ENCODE results near the gene PABPC1L.

PABPC1L gene

DNA sequence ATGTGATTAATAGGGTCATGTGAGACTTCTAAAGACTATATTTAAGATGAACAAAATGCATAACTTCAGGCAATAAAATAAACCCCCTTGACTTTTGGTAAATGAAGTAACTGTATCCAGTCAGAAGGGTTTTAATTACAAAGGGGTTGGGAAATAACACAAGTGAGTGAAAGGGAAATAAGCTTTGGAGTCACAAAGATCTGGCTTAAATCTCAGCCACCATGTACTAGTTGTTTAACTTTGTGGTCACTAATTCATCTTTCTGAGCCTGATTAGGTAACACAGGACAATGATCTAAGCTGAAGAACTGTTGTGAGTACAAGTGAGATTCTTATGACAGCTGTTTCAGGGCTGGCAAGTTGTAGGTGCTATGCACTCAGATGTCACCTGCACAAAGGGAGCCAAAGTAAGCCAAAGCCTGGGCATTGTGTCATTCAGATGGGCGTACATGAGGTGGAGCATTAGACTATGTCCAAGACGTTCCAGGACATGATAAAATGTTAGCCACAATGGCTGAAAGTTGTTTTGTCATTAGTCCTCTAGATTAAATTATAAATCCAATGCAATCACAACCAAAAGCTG lies 36.5 kb downstream of the PABPC1L start:
- H3K79me2 ChIP-seq (ENCODE audit: control insufficient read depth, low read length) = no peaks in the 10 kb centered on the region
- H3K4me3 ChIP-seq (ENCODE audit: low read length) = no peak overlapping the region
- H3K27me3 ChIP-seq (ENCODE audit: control insufficient read depth, low read length) = no peaks in the 10 kb centered on the region
- H3K4me2 ChIP-seq (ENCODE audit: low read length) = no peak overlapping the region
- H3K36me3 ChIP-seq (ENCODE audit: control insufficient read depth, low read length) = peaks cover 98% of the 10 kb centered on the region
- no peak overlapping the region for H3K27ac ChIP-seq (ENCODE audit: low read depth, low read length)
- no peaks in the 10 kb centered on the region for H3K9me2 ChIP-seq (replicated peaks; ENCODE audit: control insufficient read depth, low read length)
- no peaks in the 10 kb centered on the region for H3K9me3 ChIP-seq (ENCODE audit: control insufficient read depth, insufficient read depth, low read length)
- no peak for TF ChIP-seq EZH2phosphoT487 (IDR thresholded peaks at IDR 0.05; ENCODE audit: borderline replicate concordance, low read length)
- TF ChIP-seq, protein P1, sequence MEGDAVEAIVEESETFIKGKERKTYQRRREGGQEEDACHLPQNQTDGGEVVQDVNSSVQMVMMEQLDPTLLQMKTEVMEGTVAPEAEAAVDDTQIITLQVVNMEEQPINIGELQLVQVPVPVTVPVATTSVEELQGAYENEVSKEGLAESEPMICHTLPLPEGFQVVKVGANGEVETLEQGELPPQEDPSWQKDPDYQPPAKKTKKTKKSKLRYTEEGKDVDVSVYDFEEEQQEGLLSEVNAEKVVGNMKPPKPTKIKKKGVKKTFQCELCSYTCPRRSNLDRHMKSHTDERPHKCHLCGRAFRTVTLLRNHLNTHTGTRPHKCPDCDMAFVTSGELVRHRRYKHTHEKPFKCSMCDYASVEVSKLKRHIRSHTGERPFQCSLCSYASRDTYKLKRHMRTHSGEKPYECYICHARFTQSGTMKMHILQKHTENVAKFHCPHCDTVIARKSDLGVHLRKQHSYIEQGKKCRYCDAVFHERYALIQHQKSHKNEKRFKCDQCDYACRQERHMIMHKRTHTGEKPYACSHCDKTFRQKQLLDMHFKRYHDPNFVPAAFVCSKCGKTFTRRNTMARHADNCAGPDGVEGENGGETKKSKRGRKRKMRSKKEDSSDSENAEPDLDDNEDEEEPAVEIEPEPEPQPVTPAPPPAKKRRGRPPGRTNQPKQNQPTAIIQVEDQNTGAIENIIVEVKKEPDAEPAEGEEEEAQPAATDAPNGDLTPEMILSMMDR (IDR thresholded peaks at IDR 0.05; ENCODE audit: low read depth, low read length, poor library complexity, severe bottlenecking) = no peak
- H3K4me1 ChIP-seq (ENCODE audit: control insufficient read depth, low read length) = no peaks in the 10 kb centered on the region
- H4K20me1 ChIP-seq (ENCODE audit: control insufficient read depth, insufficient read depth, low read depth, low read length) = peaks cover 8% of the 10 kb centered on the region
- H3F3A ChIP-seq (ENCODE audit: control insufficient read depth, insufficient read depth) = peaks cover 1% of the 10 kb centered on the region; the same call in 1 of the 2 replicates

DNA sequence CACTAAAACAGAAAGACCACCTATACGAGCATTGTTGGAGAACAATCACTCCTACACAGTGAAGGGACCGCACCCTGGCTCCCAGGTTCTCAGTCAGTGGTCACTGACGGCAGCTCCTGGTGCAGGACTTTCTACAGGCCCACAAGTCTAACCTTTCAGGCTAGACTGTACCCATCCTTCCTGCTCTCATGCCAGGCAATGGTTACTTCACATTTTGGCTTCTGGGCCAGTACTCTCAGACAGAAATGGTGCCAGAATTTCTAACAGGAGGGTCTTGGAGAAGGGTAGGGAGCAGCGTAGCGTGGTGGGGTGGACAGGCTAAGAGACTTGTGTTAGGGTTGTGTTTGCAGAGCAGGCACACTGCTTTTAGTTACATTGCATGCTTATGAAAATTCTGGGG lies 38.2 kb downstream of the PABPC1L start:
- Histone ChIP-seq H3K4me1 (ENCODE audit: control insufficient read depth, low read length) (no peaks in the 10 kb centered on the region), H3K9me3 (ENCODE audit: control insufficient read depth, insufficient read depth, low read length) (no peaks in the 10 kb centered on the region), H3K79me2 (ENCODE audit: control insufficient read depth, low read length) (no peaks in the 10 kb centered on the region), H3K4me2 (ENCODE audit: low read length) (no peak overlapping the region), H4K20me1 (ENCODE audit: control insufficient read depth, insufficient read depth, low read depth, low read length) (no peaks in the 10 kb centered on the region), H3K4me3 (ENCODE audit: low read length) (no peak overlapping the region), H3K9me2 (replicated peaks; ENCODE audit: control insufficient read depth, low read length) (no peaks in the 10 kb centered on the region), H3F3A (ENCODE audit: control insufficient read depth, insufficient read depth) (no peaks in the 10 kb centered on the region), H3K36me3 (ENCODE audit: control insufficient read depth, low read length) (peaks cover 98% of the 10 kb centered on the region), H3K27me3 (ENCODE audit: control insufficient read depth, low read length) (no peaks in the 10 kb centered on the region), H3K27ac (ENCODE audit: low read depth, low read length) (no peak overlapping the region)
- no peak for TF ChIP-seq EZH2phosphoT487 (IDR thresholded peaks at IDR 0.05; ENCODE audit: borderline replicate concordance, low read length)
- TF ChIP-seq, protein P1 (IDR thresholded peaks at IDR 0.05; ENCODE audit: low read depth, low read length, poor library complexity, severe bottlenecking) = no peak

DNA sequence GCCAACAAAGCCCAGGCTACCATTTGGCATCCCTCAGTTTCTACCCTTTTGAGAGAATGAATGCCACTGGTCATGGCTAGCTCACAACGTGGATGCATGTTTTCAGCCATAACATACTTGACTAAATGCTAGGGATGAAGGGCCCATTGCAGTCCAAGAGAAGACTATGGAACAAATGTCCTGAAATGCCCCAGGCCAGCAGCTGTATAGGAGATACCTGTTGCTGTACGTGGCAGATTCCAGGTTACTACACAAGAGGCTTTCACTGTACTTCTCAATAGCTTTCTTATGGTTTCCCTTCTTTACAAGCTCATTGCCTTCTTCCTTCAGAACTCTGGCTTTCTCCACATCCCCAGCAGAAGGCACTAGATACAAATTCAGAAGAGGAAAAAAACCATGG lies 38.7 kb downstream of the PABPC1L start:
- Histone ChIP-seq H3K9me2 (replicated peaks; ENCODE audit: control insufficient read depth, low read length) (no peaks in the 10 kb centered on the region), H3K27ac (ENCODE audit: low read depth, low read length) (no peak overlapping the region), H3K27me3 (ENCODE audit: control insufficient read depth, low read length) (no peaks in the 10 kb centered on the region), H4K20me1 (ENCODE audit: control insufficient read depth, insufficient read depth, low read depth, low read length) (no peaks in the 10 kb centered on the region), H3K9me3 (ENCODE audit: control insufficient read depth, insufficient read depth, low read length) (no peaks in the 10 kb centered on the region), H3K4me1 (ENCODE audit: control insufficient read depth, low read length) (no peaks in the 10 kb centered on the region), H3K4me2 (ENCODE audit: low read length) (no peak overlapping the region), H3K4me3 (ENCODE audit: low read length) (no peak overlapping the region), H3F3A (ENCODE audit: control insufficient read depth, insufficient read depth) (no peaks in the 10 kb centered on the region), H3K36me3 (ENCODE audit: control insufficient read depth, low read length) (peaks cover 98% of the 10 kb centered on the region), H3K79me2 (ENCODE audit: control insufficient read depth, low read length) (no peaks in the 10 kb centered on the region)
- TF ChIP-seq EZH2phosphoT487 (IDR thresholded peaks at IDR 0.05; ENCODE audit: borderline replicate concordance, low read length) = no peak
- TF ChIP-seq, protein P1 (IDR thresholded peaks at IDR 0.05; ENCODE audit: low read depth, low read length, poor library complexity, severe bottlenecking) = no peak

All from DOHH2 (cell line).